Measurements from ENCODE around the gene NOL6.

Gene NOL6

DNA sequence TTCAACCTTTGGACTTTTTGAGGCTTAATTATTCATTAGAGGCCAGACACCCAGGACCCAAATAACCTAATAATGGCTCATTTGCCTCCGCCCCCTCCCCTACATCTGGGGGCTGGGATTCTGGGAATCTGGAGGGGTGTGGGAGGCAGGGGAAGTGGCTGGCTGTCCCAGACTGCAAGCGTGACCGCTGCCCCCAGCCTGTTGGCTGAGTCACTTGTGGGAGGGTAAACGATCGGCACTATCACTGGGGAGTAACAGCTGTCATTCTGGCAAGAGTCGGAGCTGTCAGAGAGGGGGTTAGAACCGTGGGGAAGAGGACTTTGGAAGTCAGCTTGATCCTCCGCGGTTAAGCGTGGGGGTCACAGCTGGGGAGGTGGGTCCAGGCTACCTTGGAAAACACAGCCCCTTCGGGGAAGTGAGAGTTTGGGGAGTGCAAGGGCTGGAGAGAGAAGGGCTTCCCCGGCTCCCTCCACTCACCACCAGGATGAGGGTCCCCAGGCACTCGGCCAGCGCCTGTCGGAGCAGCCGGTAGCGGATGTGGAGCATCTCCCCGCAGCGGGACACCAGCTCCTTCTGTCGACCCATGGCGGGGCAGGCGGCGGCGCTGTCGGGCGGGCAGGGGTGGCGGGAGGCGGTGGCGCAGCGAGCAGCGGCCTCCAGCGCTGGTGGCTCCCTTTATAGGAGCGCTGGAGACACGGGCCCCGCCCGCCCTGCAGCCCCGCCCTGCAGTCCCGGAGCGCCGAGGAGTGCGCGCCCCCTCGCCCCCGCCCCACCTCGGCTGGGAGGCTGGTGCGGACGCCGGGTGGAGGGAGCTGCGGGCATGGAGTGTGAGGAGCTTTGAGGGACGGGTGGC, 26.6 kb downstream of the NOL6 start, which contains the start of gene AQP3:
Gene AQP3, minus strand, starts transcription at position 648 of the 853 bp plus-strand sequence. Its CDS starts 63 bp downstream, at position 585.
- TF ChIP-seq, protein P1, sequence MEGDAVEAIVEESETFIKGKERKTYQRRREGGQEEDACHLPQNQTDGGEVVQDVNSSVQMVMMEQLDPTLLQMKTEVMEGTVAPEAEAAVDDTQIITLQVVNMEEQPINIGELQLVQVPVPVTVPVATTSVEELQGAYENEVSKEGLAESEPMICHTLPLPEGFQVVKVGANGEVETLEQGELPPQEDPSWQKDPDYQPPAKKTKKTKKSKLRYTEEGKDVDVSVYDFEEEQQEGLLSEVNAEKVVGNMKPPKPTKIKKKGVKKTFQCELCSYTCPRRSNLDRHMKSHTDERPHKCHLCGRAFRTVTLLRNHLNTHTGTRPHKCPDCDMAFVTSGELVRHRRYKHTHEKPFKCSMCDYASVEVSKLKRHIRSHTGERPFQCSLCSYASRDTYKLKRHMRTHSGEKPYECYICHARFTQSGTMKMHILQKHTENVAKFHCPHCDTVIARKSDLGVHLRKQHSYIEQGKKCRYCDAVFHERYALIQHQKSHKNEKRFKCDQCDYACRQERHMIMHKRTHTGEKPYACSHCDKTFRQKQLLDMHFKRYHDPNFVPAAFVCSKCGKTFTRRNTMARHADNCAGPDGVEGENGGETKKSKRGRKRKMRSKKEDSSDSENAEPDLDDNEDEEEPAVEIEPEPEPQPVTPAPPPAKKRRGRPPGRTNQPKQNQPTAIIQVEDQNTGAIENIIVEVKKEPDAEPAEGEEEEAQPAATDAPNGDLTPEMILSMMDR (conservative IDR thresholded peaks at IDR 0.05; ENCODE audit: low read length), result peak; percentile 18
- DNase-seq (ENCODE audit: low read depth), result peak; percentile 32

DNA sequence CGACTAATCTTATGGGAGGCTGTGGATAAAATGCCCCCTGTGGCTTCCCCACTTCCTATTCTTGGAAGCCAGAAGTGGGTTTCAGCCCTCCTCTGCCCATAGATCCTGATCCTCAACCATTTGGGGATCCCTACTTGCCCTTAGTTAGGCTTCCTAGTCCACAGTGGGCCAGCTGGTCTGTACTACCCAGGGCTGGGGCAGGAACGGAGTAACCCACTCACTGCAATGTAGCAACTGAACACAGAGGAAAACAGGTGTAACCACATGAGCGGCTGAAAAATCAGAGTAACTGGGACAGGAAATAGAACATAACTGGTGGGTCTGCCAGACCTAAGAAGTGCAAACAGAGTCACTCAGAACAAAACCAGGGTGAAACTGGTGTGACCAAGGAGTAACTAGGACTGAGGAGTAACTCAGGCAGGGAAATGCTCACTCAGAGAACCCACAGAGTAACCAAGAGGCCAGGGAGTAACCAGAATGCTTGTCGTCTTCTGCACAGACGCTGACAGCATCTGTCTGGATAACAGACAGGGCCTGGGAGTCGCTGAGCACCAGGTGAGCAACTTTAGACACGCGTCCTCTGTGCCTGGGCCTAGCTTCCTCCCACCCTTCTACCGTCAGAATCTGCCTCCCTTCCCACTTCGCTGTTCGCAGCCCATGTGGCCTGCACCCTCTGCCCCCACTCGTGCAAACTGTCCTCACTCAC, 27.3 kb downstream of the NOL6 start:
- TF ChIP-seq, protein P1 (conservative IDR thresholded peaks at IDR 0.05; ENCODE audit: low read length), result no peak
- no peak overlapping the region for H3K4me3 ChIP-seq (ENCODE audit: low read length)
- no peak for DNase-seq (ENCODE audit: low read depth)

More for the DNA sequence above, 26.6 kb downstream of the NOL6 start, which contains the start of gene AQP3:
- H3K4me3 ChIP-seq (ENCODE audit: low read length), result peak within 1 kb of the TSS; percentile 40

DNA sequence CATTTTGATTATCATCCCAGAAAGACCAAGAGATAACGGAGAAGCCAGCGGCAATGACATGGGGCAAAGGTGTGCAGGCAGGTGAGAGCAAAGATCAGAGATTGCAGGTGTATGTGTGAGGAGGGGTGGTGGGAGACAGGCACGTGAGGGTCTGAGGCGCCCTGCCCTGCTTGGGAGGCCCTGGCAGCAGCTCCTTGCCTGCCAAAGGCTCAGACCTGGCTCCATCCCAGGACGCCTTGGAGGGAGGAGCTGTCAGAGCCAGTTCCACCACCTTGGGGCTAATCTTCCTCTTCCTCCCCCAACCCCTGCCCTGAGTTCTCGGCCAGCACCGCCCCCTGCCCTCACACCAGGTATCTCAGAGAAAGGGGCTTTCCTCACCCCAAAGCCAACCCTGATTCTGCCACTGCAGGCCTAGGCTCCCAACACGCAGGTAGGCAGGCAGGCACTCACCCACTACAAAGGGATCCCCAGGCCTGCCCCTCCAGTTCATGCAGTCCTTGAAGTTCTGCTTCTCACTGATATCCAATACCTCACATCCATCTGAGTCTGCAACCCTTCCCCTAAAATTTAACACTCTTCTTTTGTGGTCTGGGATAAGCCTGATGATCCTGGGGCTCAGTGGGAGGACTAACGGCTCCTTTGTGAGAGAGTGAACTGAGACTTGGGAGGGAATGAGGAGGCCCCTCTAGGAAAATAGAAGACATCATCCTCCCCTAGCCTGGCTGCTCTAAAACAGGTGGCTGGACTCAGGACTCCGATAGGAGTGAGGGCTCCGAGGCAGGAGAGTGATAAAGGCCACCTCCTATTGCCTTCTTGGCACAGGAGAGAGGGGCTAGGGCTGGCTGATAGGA, 28.1 kb downstream of the NOL6 start:
- H3K4me3 ChIP-seq (ENCODE audit: low read length), result no peak overlapping the region
- TF ChIP-seq, protein P1 (conservative IDR thresholded peaks at IDR 0.05; ENCODE audit: low read length), result no peak
- no peak for DNase-seq (ENCODE audit: low read depth)

DNA sequence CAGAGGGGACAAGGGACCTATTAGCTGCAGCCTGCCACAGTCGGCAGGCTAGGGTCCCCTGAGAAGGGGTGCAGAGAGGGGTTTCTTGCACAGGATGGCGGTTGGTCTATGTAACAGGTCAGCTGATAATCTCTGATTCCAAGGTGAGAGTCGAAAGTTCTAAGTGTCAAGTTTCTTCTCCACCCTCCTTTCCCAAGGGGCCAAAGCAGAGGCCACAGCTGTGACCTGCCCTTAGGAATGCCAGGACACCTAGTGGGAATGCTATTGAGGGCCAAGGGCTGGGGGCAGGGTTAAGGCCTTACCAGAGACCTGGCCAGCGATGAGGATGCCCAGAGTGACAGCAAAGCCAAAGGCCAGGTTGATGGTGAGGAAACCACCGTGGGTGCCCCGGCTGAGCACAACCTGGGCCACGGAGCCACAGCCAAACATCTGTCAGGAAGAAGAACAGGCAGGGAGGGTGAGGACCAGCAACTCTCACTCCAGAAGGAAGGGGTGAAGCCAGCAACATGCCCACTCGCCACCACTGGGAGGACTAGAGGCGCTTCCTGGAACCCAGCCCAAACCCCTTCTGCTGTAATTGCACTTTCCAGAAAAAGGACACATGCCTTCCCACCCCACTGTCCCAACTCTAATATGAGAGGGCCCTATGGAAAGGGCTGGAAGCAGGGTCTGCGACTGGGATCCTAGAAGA, 30.1 kb downstream of the NOL6 start:
- TF ChIP-seq, protein P1 (conservative IDR thresholded peaks at IDR 0.05; ENCODE audit: low read length), result no peak

DNA sequence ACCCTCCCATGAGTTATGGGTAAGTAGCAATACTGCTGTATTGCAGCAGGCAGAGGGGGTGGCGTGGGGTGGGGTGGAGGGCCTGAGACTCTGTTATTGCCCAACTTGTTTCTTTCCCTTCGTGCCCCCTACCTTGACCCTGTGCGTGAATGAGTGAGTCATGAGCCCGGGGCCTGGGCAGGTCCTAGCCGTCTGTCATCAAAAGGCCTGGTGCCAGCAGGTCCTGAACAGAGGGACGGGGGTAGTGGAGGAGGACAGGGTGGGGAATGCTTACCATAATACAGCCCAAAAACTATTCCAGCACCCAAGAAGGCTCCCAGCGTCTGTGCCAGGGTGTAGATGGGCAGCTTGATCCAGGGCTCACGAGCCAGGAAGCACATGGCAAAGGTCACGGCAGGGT, 30.7 kb downstream of the NOL6 start:
- no peak for DNase-seq (ENCODE audit: low read depth)
- TF ChIP-seq, protein P1 (conservative IDR thresholded peaks at IDR 0.05; ENCODE audit: low read length), result no peak

More for the DNA sequence above, 30.1 kb downstream of the NOL6 start:
- no peak overlapping the region for H3K4me3 ChIP-seq (ENCODE audit: low read length)
- DNase-seq (ENCODE audit: low read depth), result no peak

DNA sequence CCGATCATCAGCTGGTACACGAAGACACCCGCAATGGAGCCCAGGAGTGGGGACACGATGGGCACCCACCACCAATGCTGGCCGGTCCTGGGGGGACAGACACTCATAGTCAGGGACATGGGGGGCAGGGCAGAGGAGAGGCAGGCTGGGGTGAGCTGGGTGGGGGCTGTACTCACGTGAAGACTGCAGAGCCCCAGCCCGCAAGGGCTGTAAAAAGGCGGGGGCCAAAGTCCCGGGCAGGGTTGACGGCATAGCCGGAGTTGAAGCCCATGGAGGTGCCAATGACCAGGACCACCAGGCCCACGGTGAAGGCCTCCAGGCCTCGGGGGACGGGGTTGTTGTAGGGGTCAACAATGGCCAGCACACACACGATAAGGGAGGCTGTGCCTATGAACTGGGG, 31.6 kb downstream of the NOL6 start:
- no peak for DNase-seq (ENCODE audit: low read depth)
- TF ChIP-seq, protein P1 (conservative IDR thresholded peaks at IDR 0.05; ENCODE audit: low read length), result no peak

More for the DNA sequence above, 30.7 kb downstream of the NOL6 start:
- H3K4me3 ChIP-seq (ENCODE audit: low read length), result no peak overlapping the region

More for the DNA sequence above, 31.6 kb downstream of the NOL6 start:
- no peak overlapping the region for H3K4me3 ChIP-seq (ENCODE audit: low read length)

Data from AG10803 (cell line).